Activated T-helper 2 cell treated with anti-CD3 and anti-CD28 coated beads, Interferon-gamma antibody, Interleukin-2, Interleukin-4, amounts not matched to agents 10 μg/mL and 5 μg/mL and 100 μg/mL, durations not matched to agents 14 hours and 24 hours and 36 hours (primary cell): ENCODE data around the gene CCNA1. TPM values are rescaled to one million over a fixed set of nuclear protein-coding genes. Genes with fewer than 3 reads are reported as not detected.
A peak's percentile ranks its signal among the peaks of the same experiment; 100 is the strongest.

ENCODE experiments used
- DNase-seq: peaks from one replicate; pipeline ENCODE4 v3.0.0; 2021; ENCODE audit warnings: low spot score
- H3K27ac Mint-ChIP-seq: one replicate; pipeline ENCODE4 v1.8.0; 2021; ENCODE audit warnings: mixed read lengths
- H3K27me3 Mint-ChIP-seq: one replicate; pipeline ENCODE4 v1.8.0; 2021; ENCODE audit warnings: low read depth, mixed read lengths
- H3K36me3 Mint-ChIP-seq: one replicate; pipeline ENCODE4 v1.8.0; 2021; ENCODE audit warnings: low read depth, mixed read lengths
- H3K4me1 Mint-ChIP-seq: one replicate; pipeline ENCODE4 v1.8.0; 2021; ENCODE audit warnings: low read depth, mixed read lengths
- H3K4me3 Mint-ChIP-seq: one replicate; pipeline ENCODE4 v1.8.0; 2021; ENCODE audit warnings: low read depth, mild to moderate bottlenecking, moderate library complexity, mixed read lengths
- H3K9me3 Mint-ChIP-seq: one replicate; pipeline ENCODE4 v1.8.0; 2021; ENCODE audit warnings: mixed read lengths
- intact Hi-C: fragments of 100-400 bp; cut with micrococcal nuclease; formaldehyde crosslinking; loops from one replicate; pipeline ENCODE4 v1.15.1; 2023
- total RNA-seq: library from RNA; stranded (reverse); gene quantifications from 2 replicates; pipeline ENCODE4 v1.2.3, GENCODE V29; 2022

Gene CCNA1
- total RNA-seq, 1 donor from 2014 or later: 5.0 TPM

GRCh38 chr13:36430247-36431203 lies 1.8 kb upstream of the CCNA1 start:
- H3K4me1 Mint-ChIP-seq: peaks cover 27% of the 10 kb centered on the region
- peak overlapping the region; percentile 56 for H3K4me3 Mint-ChIP-seq
- intact Hi-C loops: loop anchor here (5.0 to 10.0 kb wide), 2 partner anchors 83 to 1914 kb away; partner anchors contain the start of genes SPART and UFM1

GRCh38 chr13:36431204-36432105 lies 840 bp upstream of the CCNA1 start:
- Mint-ChIP-seq H3K36me3 (no peaks in the 10 kb centered on the region), H3K4me3 (peak overlapping the region; percentile 73), H3K27me3 (peaks cover 44% of the 10 kb centered on the region), H3K27ac (no peak overlapping the region), H3K9me3 (peaks cover 2% of the 10 kb centered on the region), H3K4me1 (peaks cover 27% of the 10 kb centered on the region)
- intact Hi-C loops: loop anchor here (1.0 to 10.0 kb wide), 4 partner anchors 10 to 1913 kb away; partner anchors contain the start of genes SPART and UFM1
- no peak for DNase-seq

More at GRCh38 chr13:36430247-36431203, 1.8 kb upstream of the CCNA1 start:
- H3K9me3 Mint-ChIP-seq: peaks cover 6% of the 10 kb centered on the region
- H3K36me3 Mint-ChIP-seq: no peaks in the 10 kb centered on the region
- DNase-seq: no peak
- H3K27me3 Mint-ChIP-seq: peaks cover 53% of the 10 kb centered on the region
- no peak overlapping the region for H3K27ac Mint-ChIP-seq

- peaks cover 9% of the 10 kb centered on the region for H3K36me3 Mint-ChIP-seq
- peaks cover 14% of the 10 kb centered on the region for H3K27me3 Mint-ChIP-seq
- intact Hi-C loops: loop anchor here (10.0 kb wide), 1 partner anchor 1908 kb away; the partner anchor contains the start of gene UFM1
- H3K9me3 Mint-ChIP-seq: no peaks in the 10 kb centered on the region
- no peak overlapping the region for H3K4me3 Mint-ChIP-seq
- H3K27ac Mint-ChIP-seq: no peak overlapping the region
- no peak for DNase-seq
- peaks cover 37% of the 10 kb centered on the region for H3K4me1 Mint-ChIP-seq
Measured at GRCh38 chr13:36436811-36437210, 4.5 kb downstream of the CCNA1 start.

GRCh38 chr13:36438594-36439483 lies 6.5 kb downstream of the CCNA1 start:
- intact Hi-C loops: loop anchor here (10.0 kb wide), 1 partner anchor 1906 kb away; the partner anchor contains the start of gene UFM1
- Mint-ChIP-seq H3K27me3 (peaks cover 10% of the 10 kb centered on the region), H3K9me3 (no peaks in the 10 kb centered on the region), H3K36me3 (peaks cover 9% of the 10 kb centered on the region), H3K4me3 (no peak overlapping the region), H3K4me1 (peaks cover 27% of the 10 kb centered on the region), H3K27ac (no peak overlapping the region)
- no peak for DNase-seq

GRCh38 chr13:36445278-36445677 lies 13.0 kb downstream of the CCNA1 start:
- H3K4me3 Mint-ChIP-seq: no peak overlapping the region
- DNase-seq: no peak
- H3K27me3 Mint-ChIP-seq: peaks cover 4% of the 10 kb centered on the region
- no peaks in the 10 kb centered on the region for H3K36me3 Mint-ChIP-seq
- intact Hi-C loops: no loop called here
- H3K4me1 Mint-ChIP-seq: peaks cover 19% of the 10 kb centered on the region
- H3K27ac Mint-ChIP-seq: no peak overlapping the region
- H3K9me3 Mint-ChIP-seq: no peaks in the 10 kb centered on the region

- peaks cover 19% of the 10 kb centered on the region for H3K4me1 Mint-ChIP-seq
- H3K27me3 Mint-ChIP-seq: peaks cover 8% of the 10 kb centered on the region
- DNase-seq: no peak
- no peaks in the 10 kb centered on the region for H3K36me3 Mint-ChIP-seq
- intact Hi-C loops: no loop called here
- no peak overlapping the region for H3K27ac Mint-ChIP-seq
- no peak overlapping the region for H3K4me3 Mint-ChIP-seq
- no peaks in the 10 kb centered on the region for H3K9me3 Mint-ChIP-seq
Measured at GRCh38 chr13:36445891-36446351, 13.6 kb downstream of the CCNA1 start.

GRCh38 chr13:36447501-36447900 lies 15.2 kb downstream of the CCNA1 start:
- no peaks in the 10 kb centered on the region for H3K9me3 Mint-ChIP-seq
- peaks cover 8% of the 10 kb centered on the region for H3K27me3 Mint-ChIP-seq
- DNase-seq: no peak
- H3K36me3 Mint-ChIP-seq: no peaks in the 10 kb centered on the region
- intact Hi-C loops: no loop called here
- peaks cover 27% of the 10 kb centered on the region for H3K4me1 Mint-ChIP-seq
- no peak overlapping the region for H3K27ac Mint-ChIP-seq
- no peak overlapping the region for H3K4me3 Mint-ChIP-seq

- Mint-ChIP-seq H3K27me3 (peaks cover 15% of the 10 kb centered on the region), H3K4me1 (peaks cover 27% of the 10 kb centered on the region), H3K9me3 (no peaks in the 10 kb centered on the region), H3K27ac (no peak overlapping the region), H3K36me3 (no peaks in the 10 kb centered on the region), H3K4me3 (no peak overlapping the region)
- DNase-seq: no peak
- intact Hi-C loops: loop anchor here (10.0 kb wide), 1 partner anchor 284 kb away; no protein-coding TSS in a partner anchor
Measured at GRCh38 chr13:36450534-36450933, 18.2 kb downstream of the CCNA1 start.

GRCh38 chr13:36453516-36453915 lies 21.2 kb downstream of the CCNA1 start:
- no peaks in the 10 kb centered on the region for H3K36me3 Mint-ChIP-seq

GRCh38 chr13:36454121-36454520 lies 21.8 kb downstream of the CCNA1 start:
- no peak overlapping the region for H3K27ac Mint-ChIP-seq
- no peak overlapping the region for H3K4me3 Mint-ChIP-seq
- H3K27me3 Mint-ChIP-seq: peaks cover 14% of the 10 kb centered on the region
- H3K9me3 Mint-ChIP-seq: no peaks in the 10 kb centered on the region
- H3K36me3 Mint-ChIP-seq: no peaks in the 10 kb centered on the region
- H3K4me1 Mint-ChIP-seq: peaks cover 10% of the 10 kb centered on the region
- no peak for DNase-seq
- intact Hi-C loops: loop anchor here (10.0 kb wide), 1 partner anchor 281 kb away; no protein-coding TSS in a partner anchor

More at GRCh38 chr13:36453516-36453915, 21.2 kb downstream of the CCNA1 start:
- Mint-ChIP-seq H3K9me3 (no peaks in the 10 kb centered on the region), H3K27me3 (peaks cover 14% of the 10 kb centered on the region), H3K27ac (no peak overlapping the region), H3K4me3 (no peak overlapping the region), H3K4me1 (peaks cover 14% of the 10 kb centered on the region)
- intact Hi-C loops: loop anchor here (10.0 kb wide), 1 partner anchor 281 kb away; no protein-coding TSS in a partner anchor
- DNase-seq: no peak

GRCh38 chr13:36454987-36455386 lies 22.7 kb downstream of the CCNA1 start:
- peaks cover 18% of the 10 kb centered on the region for H3K27me3 Mint-ChIP-seq
- H3K9me3 Mint-ChIP-seq: no peaks in the 10 kb centered on the region
- no peak for DNase-seq
- H3K4me1 Mint-ChIP-seq: peaks cover 10% of the 10 kb centered on the region
- H3K27ac Mint-ChIP-seq: no peak overlapping the region
- no peaks in the 10 kb centered on the region for H3K36me3 Mint-ChIP-seq
- H3K4me3 Mint-ChIP-seq: no peak overlapping the region
- intact Hi-C loops: loop anchor here (10.0 kb wide), 1 partner anchor 280 kb away; no protein-coding TSS in a partner anchor
